Uterus (tissue), 4 donors: ENCODE data around the gene POLR1C. TPM values are rescaled to one million over a fixed set of nuclear protein-coding genes. Genes with fewer than 3 reads are reported as not detected.

Experiments used
- DNase-seq, 2 donors: peaks; one replicate each; pipeline ENCODE4 v3.0.0-alpha.2; 2019 to 2020
- H3K27ac ChIP-seq, 2 donors: fragments of 200-600 bp; sonication (generic); 1 replicate in 1 of 2; 2 replicates in 1 of 2; pipeline ENCODE4 v1.5.1; 2016 to 2018
- H3K27me3 ChIP-seq, 2 donors: fragments of 200-600 bp; sonication (generic); one replicate each; pipeline ENCODE4 v1.5.1; 2018 to 2019; ENCODE audit warnings: control low read depth in 1 of 2
- H3K36me3 ChIP-seq, 2 donors: fragments of 200-600 bp; sonication (generic); one replicate each; pipeline ENCODE4 v1.5.1; 2019; ENCODE audit warnings: control low read depth in 1 of 2
- H3K4me1 ChIP-seq, 2 donors: fragments of 200-600 bp; sonication (generic); one replicate each; pipeline ENCODE4 v1.5.1; 2018 to 2019; ENCODE audit warnings: control low read depth in 1 of 2
- H3K4me3 ChIP-seq, 2 donors: fragments of 200-600 bp; sonication (generic); 1 replicate in 1 of 2; 2 replicates in 1 of 2; pipeline ENCODE4 v1.5.1; 2018 to 2019; ENCODE audit warnings: mild to moderate bottlenecking in 1 of 2
- H3K9me3 ChIP-seq, 2 donors: fragments of 200-600 bp; sonication (generic); one replicate each; pipeline ENCODE4 v1.5.1; 2019; ENCODE audit warnings: control low read depth in 1 of 2
- CTCF ChIP-seq, 4 experiments: fragments of 200-600 bp in 2 of 4; fragments of 450-650 bp in 2 of 4; sonication (generic) in 2 of 4; IDR thresholded peaks; one replicate each; pipeline ENCODE4 v1.5.1; 2016 to 2019; ENCODE audit warnings: antibody characterized with exemption in 4 of 4, mild to moderate bottlenecking in 2 of 4, moderate library complexity in 1 of 4
- POLR2A ChIP-seq, 2 donors: fragments of 450-650 bp; IDR thresholded peaks; one replicate each; pipeline ENCODE4 v1.6.1; 2016; ENCODE audit warnings: antibody characterized with exemption in 2 of 2, mild to moderate bottlenecking in 1 of 2, moderate library complexity in 1 of 2
- intact Hi-C: fragments of 100-400 bp; cut with DNase I; formaldehyde crosslinking; loops from one replicate; pipeline ENCODE4 v1.15.1; 2023; ENCODE audit warnings: low total_unique reads
- total RNA-seq, 4 donors: library from RNA; depleted of rRNA in 3 of 4; stranded (reverse); fragments of >200 nt in 3 of 4; gene quantifications; one replicate each; pipeline versions ENCODE4 v1.1.0 to v1.2.4, GENCODE V29; 2014 to 2023
- donor health status: DM: yes; HTN: yes; CAD: no.

Gene POLR1C
- total RNA-seq, 4 donors from 2014 or later, result 15.9 to 39.5 (median 26.0) TPM

DNA sequence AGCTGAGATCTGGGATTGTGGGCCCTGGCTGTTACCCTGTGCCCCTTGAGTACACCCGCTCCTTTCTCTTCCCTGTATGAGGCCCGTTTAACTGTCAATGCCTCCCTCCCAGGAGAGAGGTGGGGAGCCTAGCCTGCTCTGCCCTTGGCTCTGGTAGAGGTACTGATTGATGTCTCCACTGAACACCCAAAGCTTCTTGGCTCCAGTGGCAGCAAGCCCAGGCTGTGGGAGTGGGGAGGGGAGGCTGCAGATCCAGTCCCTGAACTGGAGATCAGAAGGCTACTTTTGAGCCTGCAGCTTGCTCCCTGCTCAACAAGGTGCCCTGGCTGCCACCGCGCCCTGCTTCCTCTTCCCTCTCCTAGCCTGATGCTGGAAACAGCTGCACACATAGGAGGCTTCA is 14.2 kb upstream of the POLR1C start:
- TF ChIP-seq CTCF (IDR thresholded peaks at IDR 0.05) (no peak), POLR2A (IDR thresholded peaks at IDR 0.05) (no peak)
- H3K36me3 ChIP-seq, result no peaks in the 10 kb centered on the region
- no peaks in the 10 kb centered on the region for H3K4me1 ChIP-seq
- no peak for DNase-seq
- intact Hi-C loops, result no loop called here
- H3K27ac ChIP-seq, result no peak overlapping the region
- H3K27me3 ChIP-seq, result no peaks in the 10 kb centered on the region
- no peak overlapping the region for H3K4me3 ChIP-seq
- no peaks in the 10 kb centered on the region for H3K9me3 ChIP-seq

DNA sequence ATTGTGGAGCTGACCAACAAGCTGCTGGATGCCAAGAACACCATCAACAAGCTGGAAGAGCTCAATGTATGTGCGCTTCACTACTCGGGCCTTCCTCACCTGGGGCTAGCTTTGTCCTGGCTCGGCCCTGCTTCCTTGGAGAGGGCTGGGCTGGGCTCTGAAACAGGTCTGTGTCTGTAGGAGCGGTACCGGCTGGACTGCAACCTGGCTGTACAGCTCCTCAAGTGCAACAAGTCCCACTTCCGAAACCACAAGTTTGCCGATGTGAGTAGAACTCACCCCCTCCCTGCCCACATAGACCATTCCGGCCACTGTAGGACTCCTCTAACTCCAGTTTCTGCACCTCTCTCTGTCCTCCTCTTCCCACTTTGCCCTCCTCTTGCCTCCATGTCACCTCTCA is 13.4 kb upstream of the POLR1C start:
- intact Hi-C loops, result no loop called here
- no peaks in the 10 kb centered on the region for H3K36me3 ChIP-seq
- H3K27ac ChIP-seq, result no peak overlapping the region
- H3K4me3 ChIP-seq, result no peak overlapping the region
- TF ChIP-seq CTCF (IDR thresholded peaks at IDR 0.05) (no peak), POLR2A (IDR thresholded peaks at IDR 0.05) (no peak)
- no peak for DNase-seq
- no peaks in the 10 kb centered on the region for H3K4me1 ChIP-seq
- no peaks in the 10 kb centered on the region for H3K27me3 ChIP-seq
- no peaks in the 10 kb centered on the region for H3K9me3 ChIP-seq

DNA sequence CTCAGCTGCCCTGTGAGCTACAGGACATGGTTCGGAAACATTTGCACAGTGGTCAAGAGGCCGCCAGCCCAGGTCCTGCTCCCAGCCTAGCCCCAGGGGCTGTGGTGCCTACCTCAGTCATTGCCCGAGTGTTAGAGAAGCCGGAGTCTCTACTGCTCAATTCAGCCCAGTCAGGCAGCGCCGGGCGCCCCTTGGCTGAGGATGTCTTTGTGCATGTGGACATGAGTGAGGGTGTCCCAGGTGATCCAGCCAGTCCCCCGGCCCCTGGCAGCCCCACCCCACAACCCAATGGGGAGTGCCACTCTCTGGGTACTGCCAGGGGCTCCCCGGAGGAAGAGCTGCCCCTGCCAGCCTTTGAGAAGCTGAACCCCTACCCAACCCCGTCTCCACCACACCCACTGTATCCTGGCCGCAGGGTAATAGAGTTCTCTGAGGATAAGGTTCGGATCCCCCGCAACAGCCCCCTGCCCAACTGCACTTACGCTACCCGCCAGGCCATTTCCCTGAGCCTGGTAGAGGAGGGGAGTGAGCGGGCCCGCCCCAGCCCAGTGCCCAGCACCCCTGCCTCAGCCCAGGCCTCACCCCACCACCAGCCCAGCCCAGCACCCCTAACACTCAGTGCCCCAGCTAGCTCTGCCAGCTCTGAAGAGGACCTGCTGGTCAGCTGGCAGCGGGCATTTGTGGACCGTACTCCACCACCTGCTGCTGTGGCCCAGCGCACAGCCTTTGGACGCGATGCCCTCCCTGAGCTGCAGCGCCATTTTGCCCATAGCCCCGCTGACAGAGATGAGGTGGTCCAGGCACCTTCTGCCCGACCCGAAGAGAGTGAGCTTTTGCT is 11.9 kb upstream of the POLR1C start:
- no peak for DNase-seq
- no peak overlapping the region for H3K27ac ChIP-seq
- H3K4me1 ChIP-seq, result no peaks in the 10 kb centered on the region
- no peak overlapping the region for H3K4me3 ChIP-seq
- intact Hi-C loops, result loop anchor here (2.0 to 5.0 kb wide), 2 partner anchors 33 to 50 kb away; partner anchors contain the start of gene DLK2
- TF ChIP-seq CTCF (IDR thresholded peaks at IDR 0.05), result no peak
- TF ChIP-seq POLR2A (IDR thresholded peaks at IDR 0.05), result no peak
- no peaks in the 10 kb centered on the region for H3K36me3 ChIP-seq
- H3K9me3 ChIP-seq, result no peaks in the 10 kb centered on the region
- H3K27me3 ChIP-seq, result no peaks in the 10 kb centered on the region

- no peak for DNase-seq
- no peak overlapping the region for H3K27ac ChIP-seq
- H3K36me3 ChIP-seq, result no peaks in the 10 kb centered on the region
- TF ChIP-seq POLR2A (IDR thresholded peaks at IDR 0.05) (no peak), CTCF (IDR thresholded peaks at IDR 0.05) (no peak)
- no peaks in the 10 kb centered on the region for H3K9me3 ChIP-seq
- intact Hi-C loops, result loop anchor here (2.0 to 5.0 kb wide), 2 partner anchors 33 to 51 kb away; partner anchors contain the start of gene DLK2
- H3K4me3 ChIP-seq, result no peak overlapping the region
- no peaks in the 10 kb centered on the region for H3K27me3 ChIP-seq
- peaks cover 0 to 4% of the 10 kb centered on the region in 2 donors for H3K4me1 ChIP-seq
Measured at GRCh38 chr6:43505718-43506117, 11.2 kb upstream of the POLR1C start.

GRCh38 chr6:43506171-43506570 is 10.7 kb upstream of the POLR1C start:
- Histone ChIP-seq H3K4me3 (no peak overlapping the region), H3K27me3 (no peaks in the 10 kb centered on the region), H3K9me3 (no peaks in the 10 kb centered on the region), H3K4me1 (peaks cover 0 to 5% of the 10 kb centered on the region in 2 donors), H3K36me3 (no peaks in the 10 kb centered on the region), H3K27ac (peak overlapping the region in 1 of 2 donors; percentile 42)
- no peak for DNase-seq
- intact Hi-C loops, result loop anchor here (5.0 kb wide), 1 partner anchor 34 kb away; no protein-coding TSS in a partner anchor
- TF ChIP-seq CTCF (IDR thresholded peaks at IDR 0.05) (no peak), POLR2A (IDR thresholded peaks at IDR 0.05) (no peak)
